ENCODE data around the gene SLC6A13.

GRCh38 chr12:178829-179109, 83.9 kb downstream of the SLC6A13 start:
- TF ChIP-seq CTCF (optimal IDR thresholded peaks at IDR 0.05 in 1 of 3, IDR thresholded peaks at IDR 0.05 in 1 of 3, conservative IDR thresholded peaks at IDR 0.05 in 1 of 3; ENCODE audit: extremely low read depth in 1 of 3, insufficient read depth in 2 of 3, low read length in 3 of 3) (no peak), EZH2 (IDR thresholded peaks at IDR 0.05; ENCODE audit: low read length) (no peak)

Data from keratinocyte (primary cell).